H7 (cell line): ENCODE results near the gene SORCS1. TPM values are rescaled to one million over a fixed set of nuclear protein-coding genes. Genes with fewer than 3 reads are reported as not detected.

Experiments
- DNase-seq: peaks from one replicate; pipeline ENCODE4 v3.0.0; 2012
- H3K27me3 ChIP-seq: 2 replicates; pipeline ENCODE4 v1.6.0; 2011; ENCODE audit warnings: mild to moderate bottlenecking, low read length; ENCODE audit not compliant: control insufficient read depth, insufficient read depth
- H3K36me3 ChIP-seq: replicated peaks from 2 replicates; pipeline ENCODE4 v1.5.1; 2011; ENCODE audit warnings: low read length; ENCODE audit not compliant: control insufficient read depth, insufficient read depth
- H3K4me3 ChIP-seq: 2 replicates; pipeline ENCODE4 v1.5.1; 2011; ENCODE audit warnings: low read depth, mild to moderate bottlenecking, control low read depth, low read length, moderate library complexity; ENCODE audit not compliant: insufficient read depth
- total RNA-seq: library from RNA; depleted of rRNA; stranded (reverse); fragments of >200 nt; shearing (Covaris generic); gene quantifications from 2 replicates; pipeline ENCODE4 v1.2.3, GENCODE V29; 2014

Gene SORCS1
- total RNA-seq, 1 experiment from 2014 or later, result 1.3 TPM

DNA sequence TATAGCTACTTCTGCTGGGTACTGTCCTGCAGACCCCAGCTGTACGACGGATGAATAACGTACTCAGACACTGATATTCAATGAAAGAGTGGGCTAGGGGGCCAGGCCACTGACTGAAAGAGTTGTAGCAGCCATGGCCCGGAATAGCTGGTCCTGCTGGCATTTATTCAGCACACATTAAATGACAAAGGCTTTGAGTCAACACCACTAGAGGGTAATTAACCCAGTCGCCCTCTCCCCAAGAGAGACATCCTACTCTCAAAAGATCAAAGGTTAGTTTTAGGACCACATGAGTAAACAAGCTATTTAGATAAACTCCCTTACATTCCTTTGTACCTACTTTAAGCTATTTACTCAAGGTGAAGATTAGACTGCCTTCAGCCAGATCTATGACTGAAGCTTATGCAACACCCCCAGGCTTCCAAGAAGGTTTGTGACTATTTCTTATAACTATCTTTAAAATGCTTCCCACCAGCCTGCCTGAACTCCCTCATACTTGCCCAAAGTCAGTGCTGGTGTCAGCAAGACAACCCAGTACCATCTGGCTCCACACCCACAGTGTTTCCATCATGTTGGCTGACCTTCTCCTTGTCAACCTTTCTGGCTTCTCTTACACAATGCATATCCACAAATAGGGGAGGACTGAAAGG, 629.1 kb downstream of the SORCS1 start:
- DNase-seq, result no peak
- no peaks in the 10 kb centered on the region for H3K36me3 ChIP-seq
- no peak overlapping the region for H3K4me3 ChIP-seq
- peaks cover 72% of the 10 kb centered on the region for H3K27me3 ChIP-seq

DNA sequence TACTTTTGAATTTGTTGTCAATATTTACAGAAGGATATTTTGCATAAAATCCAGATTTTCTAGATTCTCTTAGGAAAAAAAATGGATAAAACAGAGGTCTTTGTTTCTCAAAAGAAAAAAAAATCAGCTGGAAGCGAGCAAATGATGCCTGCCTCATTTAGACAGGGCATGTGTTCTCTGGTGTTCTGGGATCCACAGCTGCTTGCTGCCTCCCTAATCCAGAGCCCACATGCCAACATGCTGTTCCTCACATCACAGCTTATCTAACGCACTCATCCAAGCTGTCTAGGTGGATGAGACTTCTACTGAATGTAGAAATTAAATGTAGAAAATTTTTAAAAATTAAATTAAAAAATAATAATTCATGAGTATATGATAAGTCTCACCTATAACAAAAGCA, 630.1 kb downstream of the SORCS1 start:
- DNase-seq, result no peak
- Histone ChIP-seq H3K4me3 (no peak overlapping the region), H3K36me3 (no peaks in the 10 kb centered on the region), H3K27me3 (peaks cover 75% of the 10 kb centered on the region)

DNA sequence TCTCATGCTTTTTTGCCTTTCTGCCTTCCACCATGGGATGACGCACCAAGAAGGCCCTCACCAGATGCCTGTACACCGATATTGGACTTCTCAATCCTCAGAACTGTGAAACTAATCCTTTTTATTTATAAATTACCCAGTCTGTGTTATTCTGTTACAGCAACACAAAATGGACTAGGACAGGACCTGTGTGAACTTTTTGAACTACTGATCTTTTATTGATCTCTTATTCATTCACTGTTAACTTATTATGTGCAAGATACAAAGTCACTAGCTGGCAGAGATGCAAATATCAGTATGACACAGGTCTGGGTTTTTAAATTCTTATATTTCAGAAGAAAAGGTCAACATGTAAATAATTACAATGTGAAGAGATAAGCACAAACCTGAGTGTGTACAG, 635.8 kb downstream of the SORCS1 start:
- Histone ChIP-seq H3K27me3 (peaks cover 41% of the 10 kb centered on the region), H3K4me3 (no peak overlapping the region), H3K36me3 (no peaks in the 10 kb centered on the region)
- DNase-seq, result no peak

DNA sequence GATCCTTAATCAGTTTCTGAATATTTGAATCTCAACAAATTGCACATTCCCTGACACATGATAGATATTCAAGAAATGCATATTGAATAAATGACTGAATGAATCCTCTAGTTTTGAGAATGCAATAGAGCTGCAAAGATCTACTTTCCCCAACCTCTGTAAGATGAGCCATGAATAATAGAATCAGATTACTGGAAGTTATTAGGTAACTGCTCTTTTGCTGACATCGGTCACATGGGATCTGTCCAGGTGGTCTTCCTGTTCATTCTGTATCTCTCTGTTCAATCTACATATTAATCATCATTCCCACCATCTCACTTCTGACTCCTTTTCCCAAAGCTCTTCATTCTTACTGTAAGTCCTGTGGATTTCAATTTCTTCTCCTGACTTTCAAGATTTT, 638.7 kb downstream of the SORCS1 start:
- Histone ChIP-seq H3K36me3 (no peaks in the 10 kb centered on the region), H3K4me3 (no peak overlapping the region), H3K27me3 (peaks cover 19% of the 10 kb centered on the region; the same call in 1 of the 2 replicates)
- no peak for DNase-seq
